HL-60 (cell line): ENCODE measurements around the gene CHCHD6.

Experiments
- GABPA ChIP-seq: IDR thresholded peaks from 2 replicates; pipeline ENCODE4 v1.6.1; 2012; ENCODE audit warnings: low read depth
- POLR2AphosphoS5 ChIP-seq: IDR thresholded peaks from 2 replicates; pipeline ENCODE4 v1.6.1; 2012; ENCODE audit warnings: low read depth
- SPI1 ChIP-seq: IDR thresholded peaks from 2 replicates; pipeline ENCODE4 v1.6.1; 2012; ENCODE audit warnings: low read depth, mild to moderate bottlenecking, borderline replicate concordance
- TF ChIP-seq, protein P1 (sequence below): IDR thresholded peaks from 2 replicates; pipeline ENCODE4 v1.6.1; 2012; ENCODE audit warnings: low read depth; ENCODE audit not compliant: insufficient replicate concordance
- TF ChIP-seq, protein P2 (sequence below): IDR thresholded peaks from one replicate; pipeline ENCODE4 v1.5.1; 2011; ENCODE audit warnings: low read length, control low read depth, inconsistent platforms; ENCODE audit not compliant: insufficient read depth

DNA sequence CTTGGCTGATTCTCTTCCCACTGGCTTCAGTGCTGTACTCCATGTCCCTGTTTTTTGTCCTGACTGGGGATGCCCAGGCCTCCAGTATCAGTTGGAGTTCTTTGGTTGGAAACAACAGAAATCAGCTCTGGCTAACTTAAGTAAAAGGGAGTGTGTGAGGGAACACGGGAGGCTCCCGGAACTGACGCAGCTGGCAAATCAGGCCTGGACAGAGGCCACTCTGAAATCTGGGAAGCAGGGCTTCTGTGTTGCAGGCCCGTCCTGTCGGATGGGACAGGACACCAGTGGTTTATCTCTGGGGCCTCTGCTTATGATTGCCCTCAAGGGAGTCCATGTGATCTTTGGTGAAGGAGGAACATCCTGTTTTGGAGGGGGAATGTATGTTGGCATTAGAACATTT, 124.3 kb downstream of the CHCHD6 start:
- TF ChIP-seq, protein P1, sequence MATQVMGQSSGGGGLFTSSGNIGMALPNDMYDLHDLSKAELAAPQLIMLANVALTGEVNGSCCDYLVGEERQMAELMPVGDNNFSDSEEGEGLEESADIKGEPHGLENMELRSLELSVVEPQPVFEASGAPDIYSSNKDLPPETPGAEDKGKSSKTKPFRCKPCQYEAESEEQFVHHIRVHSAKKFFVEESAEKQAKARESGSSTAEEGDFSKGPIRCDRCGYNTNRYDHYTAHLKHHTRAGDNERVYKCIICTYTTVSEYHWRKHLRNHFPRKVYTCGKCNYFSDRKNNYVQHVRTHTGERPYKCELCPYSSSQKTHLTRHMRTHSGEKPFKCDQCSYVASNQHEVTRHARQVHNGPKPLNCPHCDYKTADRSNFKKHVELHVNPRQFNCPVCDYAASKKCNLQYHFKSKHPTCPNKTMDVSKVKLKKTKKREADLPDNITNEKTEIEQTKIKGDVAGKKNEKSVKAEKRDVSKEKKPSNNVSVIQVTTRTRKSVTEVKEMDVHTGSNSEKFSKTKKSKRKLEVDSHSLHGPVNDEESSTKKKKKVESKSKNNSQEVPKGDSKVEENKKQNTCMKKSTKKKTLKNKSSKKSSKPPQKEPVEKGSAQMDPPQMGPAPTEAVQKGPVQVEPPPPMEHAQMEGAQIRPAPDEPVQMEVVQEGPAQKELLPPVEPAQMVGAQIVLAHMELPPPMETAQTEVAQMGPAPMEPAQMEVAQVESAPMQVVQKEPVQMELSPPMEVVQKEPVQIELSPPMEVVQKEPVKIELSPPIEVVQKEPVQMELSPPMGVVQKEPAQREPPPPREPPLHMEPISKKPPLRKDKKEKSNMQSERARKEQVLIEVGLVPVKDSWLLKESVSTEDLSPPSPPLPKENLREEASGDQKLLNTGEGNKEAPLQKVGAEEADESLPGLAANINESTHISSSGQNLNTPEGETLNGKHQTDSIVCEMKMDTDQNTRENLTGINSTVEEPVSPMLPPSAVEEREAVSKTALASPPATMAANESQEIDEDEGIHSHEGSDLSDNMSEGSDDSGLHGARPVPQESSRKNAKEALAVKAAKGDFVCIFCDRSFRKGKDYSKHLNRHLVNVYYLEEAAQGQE: no peak
- TF ChIP-seq, protein P2, sequence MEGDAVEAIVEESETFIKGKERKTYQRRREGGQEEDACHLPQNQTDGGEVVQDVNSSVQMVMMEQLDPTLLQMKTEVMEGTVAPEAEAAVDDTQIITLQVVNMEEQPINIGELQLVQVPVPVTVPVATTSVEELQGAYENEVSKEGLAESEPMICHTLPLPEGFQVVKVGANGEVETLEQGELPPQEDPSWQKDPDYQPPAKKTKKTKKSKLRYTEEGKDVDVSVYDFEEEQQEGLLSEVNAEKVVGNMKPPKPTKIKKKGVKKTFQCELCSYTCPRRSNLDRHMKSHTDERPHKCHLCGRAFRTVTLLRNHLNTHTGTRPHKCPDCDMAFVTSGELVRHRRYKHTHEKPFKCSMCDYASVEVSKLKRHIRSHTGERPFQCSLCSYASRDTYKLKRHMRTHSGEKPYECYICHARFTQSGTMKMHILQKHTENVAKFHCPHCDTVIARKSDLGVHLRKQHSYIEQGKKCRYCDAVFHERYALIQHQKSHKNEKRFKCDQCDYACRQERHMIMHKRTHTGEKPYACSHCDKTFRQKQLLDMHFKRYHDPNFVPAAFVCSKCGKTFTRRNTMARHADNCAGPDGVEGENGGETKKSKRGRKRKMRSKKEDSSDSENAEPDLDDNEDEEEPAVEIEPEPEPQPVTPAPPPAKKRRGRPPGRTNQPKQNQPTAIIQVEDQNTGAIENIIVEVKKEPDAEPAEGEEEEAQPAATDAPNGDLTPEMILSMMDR: no peak
- no peak for TF ChIP-seq POLR2AphosphoS5
- TF ChIP-seq SPI1: no peak
- TF ChIP-seq GABPA: no peak
